Germinal center (tissue), 1 donor: ENCODE measurements around the gene CACNA2D1.

Source experiments
- DNase-seq: peaks from one replicate; pipeline ENCODE4 v3.0.0; 2012; ENCODE audit warnings: mixed read lengths, low spot score

The CACNA2D1 gene

DNA sequence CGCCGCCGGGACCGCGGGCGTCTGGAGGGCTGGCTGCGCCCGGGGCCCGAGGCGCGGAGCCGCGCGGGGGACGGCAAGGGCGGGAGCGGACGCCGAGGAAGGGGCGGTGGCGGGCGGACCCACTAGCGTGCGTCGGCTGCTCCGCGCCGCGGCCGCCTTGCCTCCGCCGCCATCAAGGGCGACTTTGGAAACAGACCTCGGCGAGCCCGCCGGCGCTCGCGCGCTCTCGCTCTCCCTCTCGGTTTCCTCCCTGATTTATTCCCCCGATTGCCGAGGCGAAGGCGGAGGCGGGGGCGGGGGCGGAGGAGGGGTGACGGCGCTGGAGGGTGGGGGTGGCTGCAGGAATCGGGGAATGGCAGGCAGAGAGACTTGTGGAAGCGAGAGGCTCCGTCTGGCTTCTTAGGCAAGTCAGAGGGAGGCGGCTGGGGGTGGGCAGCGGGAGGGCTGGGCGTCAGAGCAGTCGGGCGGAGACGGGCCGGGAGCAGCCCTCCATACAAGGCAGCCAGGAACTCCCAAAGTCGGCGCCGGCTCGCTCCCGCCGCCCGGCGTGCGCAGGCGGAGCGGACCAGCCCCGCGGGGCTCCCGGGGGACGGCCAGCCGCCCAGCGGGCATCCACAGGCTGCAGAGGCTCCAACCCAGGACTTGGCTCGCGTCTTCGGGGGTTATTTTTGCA is at the start of gene CACNA2D1:
CACNA2D1 (minus strand) TSS at position 231 of the 673 bp plus-strand sequence.
- peak; percentile 12 for DNase-seq

DNA sequence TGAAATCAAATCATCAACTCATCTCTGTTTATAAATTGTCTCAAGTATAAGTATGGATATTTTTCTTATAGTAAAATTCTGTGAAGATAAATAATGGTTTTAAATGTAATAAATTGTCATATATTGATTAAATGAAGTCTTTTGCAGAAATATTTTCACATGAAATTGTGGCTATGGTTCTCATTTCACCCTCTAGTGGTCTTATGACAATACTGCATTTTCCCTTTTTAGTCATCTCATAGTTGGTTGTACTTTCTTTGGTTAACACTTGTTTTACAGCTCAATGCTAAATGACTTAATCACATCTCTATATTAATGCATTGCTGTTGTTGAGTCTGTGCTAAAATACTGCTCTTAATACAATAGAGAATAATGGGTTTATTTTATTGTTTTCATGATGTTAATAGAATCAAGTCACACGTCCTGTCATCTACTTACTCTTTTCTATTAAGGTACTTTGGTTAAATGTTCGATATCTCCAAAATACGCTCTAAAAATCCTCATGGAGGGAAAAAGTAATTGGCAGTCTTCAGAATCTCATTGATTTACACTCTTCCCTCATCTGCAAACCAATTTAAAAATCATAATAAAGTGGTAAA is 38.0 kb upstream of the CACNA2D1 start:
- no peak for DNase-seq

DNA sequence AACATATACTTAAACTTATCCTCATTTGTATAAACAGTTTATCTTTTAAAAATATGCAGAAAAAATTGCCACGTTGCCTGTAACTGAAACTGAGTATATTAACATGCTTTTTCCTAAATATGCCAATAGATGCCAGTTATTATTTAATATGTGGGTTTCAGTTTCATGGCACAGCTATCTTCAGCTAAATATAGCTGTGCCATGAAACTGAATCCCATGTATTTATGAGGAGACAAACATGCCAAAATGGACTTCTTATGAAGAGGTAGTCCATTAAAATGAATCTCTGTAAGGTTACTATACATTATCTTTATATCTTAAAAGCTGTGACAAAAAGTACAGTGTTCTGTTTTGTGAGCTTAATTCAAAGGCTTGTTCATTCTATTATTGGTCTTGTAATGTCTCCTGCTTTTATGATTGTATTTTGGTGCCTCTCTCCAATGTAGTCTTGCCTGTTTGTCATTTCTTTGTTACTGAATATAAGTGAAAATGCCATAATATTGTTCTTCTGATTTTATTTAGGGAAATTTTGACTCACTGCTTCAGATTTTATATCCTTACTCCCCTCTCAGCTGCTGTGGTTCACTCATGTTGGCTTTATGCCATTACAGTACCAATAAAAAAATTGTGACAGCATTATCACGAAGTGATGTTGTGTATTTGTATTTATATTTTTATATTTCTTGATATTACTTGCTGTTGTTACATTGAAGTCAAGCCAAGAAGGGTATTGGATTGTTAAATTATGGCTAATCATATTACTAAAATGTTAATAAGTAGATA is 34.3 kb upstream of the CACNA2D1 start:
- DNase-seq = no peak

DNA sequence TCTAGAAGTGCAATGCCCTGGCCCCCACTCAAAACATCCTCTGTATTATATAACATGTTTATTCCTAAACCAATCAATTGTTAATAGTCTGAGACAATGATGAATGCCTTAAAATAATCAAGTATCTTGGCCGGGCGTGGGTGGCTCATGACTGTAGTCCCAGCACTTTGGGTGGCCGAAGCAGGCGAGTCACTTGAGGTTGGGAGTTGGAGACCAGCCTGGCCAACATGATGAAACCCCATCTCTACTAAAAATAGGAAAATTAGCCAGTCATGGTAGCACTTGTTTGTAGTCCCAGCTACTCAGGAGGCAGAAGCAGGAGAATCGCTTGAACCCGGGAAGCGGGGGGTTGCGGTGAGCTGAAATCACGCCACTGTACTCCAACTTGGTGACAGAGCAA is 29.4 kb upstream of the CACNA2D1 start:
- no peak for DNase-seq

DNA sequence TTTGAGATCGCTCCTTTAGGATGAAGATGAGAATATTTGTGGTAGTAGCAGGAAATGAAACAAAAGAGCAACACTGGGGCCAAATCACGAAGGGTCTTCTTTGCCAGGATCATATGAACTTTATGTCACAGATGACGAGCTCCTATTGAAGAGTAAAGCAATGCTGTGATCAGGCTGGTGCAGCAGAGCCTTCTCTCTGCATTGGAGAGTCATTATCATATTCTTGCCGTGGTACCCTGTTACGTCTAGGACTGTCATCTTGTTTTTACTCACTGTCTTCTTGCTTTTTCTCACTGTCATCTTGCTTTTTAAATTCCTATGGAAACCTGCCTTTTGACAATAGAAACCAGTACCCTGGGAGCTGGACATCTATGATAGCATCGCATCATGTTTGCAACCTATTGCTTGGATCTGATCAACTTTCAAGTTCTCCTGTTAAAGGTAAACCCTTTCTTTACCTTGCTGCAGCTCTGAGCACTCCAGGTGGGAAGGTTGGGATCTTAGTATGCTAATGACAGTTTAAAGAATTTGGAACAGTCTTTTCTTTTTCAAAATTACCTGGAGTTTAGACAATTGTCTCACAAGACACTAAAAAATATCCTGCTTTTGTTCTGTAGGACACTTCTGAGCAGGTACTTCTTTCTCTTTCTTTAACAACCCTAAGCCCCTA is 27.9 kb upstream of the CACNA2D1 start:
- DNase-seq = no peak

DNA sequence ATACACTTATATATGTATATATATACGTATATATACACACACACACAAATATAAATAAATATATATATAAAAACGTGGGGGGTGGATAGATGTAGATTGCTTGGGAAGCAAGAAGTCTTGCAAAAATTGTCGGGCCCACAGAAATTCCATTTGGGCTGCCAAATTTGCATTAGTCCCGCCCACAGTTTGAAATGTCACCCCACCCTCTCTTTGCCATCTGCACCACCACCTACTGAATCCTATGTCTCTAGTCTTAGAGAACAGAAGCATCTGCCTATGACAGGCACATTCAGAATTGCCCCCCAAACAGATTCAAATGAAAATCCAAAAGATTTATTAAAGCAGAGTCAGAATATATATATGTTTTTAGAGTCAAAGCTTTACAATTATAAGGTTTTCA is 25.6 kb upstream of the CACNA2D1 start:
- DNase-seq = no peak

DNA sequence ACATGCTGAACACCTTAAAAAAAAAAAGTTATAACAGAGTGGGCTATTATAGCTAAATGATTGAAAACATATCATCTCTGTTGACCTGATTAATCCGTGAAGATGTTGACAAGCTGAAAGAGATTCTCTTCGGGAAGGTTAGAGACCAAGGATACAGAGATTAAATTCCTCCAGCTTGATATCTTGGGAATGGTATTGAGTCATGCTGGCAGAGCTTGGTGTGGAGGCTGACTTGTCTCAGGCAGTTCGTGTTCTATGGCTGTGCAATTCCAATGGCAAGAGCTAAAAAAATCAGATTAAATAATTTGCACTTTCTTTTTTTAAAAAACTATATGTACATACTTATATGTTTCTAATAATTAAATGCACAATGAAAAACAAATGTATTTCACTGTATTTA is 24.9 kb upstream of the CACNA2D1 start:
- DNase-seq = no peak

DNA sequence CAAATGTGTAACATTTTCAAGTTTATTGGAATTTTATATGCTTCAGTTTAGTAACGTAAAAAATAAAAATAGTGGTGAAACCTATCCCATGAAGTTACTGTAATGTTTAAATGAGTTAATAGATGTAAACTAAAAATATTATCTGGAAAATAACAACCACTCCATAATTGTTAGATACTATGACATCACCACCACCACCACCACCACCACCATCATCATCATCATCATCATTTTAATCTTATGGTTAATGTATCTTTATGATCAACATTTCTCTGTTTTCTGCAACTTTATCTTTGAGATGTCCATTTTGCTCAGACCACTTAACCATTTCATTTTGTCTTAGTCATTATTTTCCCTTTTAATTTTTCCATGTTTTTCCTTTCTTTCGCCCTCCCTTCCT is 23.4 kb upstream of the CACNA2D1 start:
- no peak for DNase-seq

DNA sequence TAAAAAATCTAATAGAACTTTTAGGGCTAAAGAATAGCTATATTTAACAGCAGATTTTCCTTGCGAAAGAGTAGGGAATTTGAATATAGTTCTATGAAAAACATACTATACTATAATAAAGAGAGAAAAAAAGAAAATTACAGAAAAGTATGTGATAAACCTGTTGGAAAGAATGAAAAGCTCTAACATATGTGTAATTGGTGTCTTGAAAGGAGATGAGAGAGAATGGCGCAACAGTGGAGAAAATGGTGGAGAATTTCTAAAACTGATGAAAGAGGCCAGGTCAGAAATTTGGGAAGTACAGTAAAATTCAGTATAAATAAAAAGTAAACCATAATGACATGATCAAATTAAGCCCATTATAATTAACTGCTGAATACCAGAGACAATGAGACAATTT is 20.8 kb upstream of the CACNA2D1 start:
- no peak for DNase-seq

DNA sequence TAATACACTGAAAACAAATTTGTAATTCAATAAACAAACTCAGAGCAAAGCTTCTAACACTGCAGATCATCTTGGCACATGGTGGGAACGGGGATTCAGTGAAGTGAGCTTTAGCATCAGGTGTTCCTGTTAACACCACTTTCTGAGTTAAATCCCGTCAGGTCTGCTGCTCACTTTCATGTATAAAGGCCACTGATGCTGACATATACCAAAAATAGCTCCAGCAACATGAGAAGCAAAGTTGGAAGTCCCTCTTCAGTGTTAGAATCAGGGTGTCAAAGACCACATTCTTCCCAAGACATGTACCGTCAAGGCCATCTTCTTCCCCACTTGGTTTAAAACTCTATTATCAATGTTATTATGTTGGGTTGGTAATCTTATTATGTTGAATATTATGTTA is 11.7 kb upstream of the CACNA2D1 start:
- DNase-seq = no peak

DNA sequence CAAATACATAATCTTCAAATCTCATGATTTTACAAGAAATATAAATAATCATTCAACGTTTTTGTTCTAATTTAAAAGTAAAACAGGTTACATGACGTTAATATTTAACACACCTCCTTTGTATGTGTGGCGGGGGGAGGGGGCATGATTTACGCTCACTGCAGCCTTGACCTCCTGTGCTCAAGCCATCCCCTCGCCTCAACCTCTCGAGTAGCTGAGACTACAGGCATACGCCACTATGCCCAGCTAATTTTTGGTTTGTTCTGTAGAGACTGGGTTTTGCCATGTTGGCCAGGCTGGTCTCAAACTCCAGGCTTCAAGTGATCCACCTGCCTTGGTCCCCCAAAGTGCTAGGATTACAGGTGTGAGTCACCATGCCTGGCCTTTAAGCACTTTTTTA is 7.2 kb upstream of the CACNA2D1 start:
- DNase-seq = no peak

DNA sequence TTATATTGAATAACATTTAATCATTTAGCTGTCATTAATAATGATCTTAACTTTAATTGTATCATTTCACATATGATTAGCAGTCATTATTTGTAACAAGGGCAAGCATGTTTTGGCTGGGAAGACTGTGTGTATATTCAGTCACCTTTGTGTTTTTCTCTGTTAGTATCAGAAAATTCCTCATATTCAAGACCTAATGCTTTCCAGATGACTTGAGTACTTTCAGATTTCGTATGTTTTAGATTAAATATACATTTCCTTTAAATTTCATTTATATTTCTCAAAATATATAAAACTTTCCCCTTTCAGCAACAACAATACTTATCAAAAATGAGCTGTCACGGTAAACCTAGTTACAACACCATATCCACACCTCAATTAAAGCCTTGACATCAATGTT is 6.3 kb upstream of the CACNA2D1 start:
- DNase-seq = no peak

DNA sequence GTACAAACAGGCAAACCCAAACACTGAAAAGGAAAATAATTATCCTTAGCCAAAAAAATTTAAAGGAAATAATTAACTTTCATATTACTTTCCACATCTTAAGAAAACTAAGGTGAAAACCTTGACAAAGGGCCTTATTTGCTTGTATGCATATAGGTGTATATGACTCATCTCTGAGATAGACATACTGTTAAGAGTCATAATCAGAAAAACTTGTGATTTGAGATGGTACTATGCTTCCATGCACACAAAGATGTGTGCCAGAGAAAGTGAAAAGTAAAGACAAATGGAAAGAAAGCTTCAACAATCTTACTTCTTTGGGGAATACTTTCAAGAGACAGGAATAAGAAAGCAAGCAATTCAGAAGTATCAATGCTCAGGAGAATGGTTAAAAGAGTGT is 3.3 kb upstream of the CACNA2D1 start:
- DNase-seq = no peak

DNA sequence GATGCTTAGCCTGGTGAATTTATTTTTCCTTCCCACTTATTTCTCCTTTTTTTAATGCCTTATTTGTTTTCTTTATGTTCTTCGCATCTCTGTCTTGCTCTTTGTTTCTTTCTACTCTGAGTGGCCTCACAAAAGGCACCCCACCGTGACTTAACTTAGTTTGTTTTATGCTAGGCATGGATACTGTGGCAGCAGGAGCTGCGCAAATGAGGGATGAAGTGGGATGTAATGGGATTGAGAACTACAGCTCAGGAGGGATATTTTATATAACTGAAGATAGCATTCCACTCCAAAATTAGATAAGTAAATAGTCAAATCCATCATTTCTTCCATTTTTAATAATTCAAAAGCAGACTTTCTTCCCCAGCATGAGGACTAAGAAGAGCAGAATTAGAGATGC is 1.7 kb upstream of the CACNA2D1 start:
- DNase-seq = no peak

DNA sequence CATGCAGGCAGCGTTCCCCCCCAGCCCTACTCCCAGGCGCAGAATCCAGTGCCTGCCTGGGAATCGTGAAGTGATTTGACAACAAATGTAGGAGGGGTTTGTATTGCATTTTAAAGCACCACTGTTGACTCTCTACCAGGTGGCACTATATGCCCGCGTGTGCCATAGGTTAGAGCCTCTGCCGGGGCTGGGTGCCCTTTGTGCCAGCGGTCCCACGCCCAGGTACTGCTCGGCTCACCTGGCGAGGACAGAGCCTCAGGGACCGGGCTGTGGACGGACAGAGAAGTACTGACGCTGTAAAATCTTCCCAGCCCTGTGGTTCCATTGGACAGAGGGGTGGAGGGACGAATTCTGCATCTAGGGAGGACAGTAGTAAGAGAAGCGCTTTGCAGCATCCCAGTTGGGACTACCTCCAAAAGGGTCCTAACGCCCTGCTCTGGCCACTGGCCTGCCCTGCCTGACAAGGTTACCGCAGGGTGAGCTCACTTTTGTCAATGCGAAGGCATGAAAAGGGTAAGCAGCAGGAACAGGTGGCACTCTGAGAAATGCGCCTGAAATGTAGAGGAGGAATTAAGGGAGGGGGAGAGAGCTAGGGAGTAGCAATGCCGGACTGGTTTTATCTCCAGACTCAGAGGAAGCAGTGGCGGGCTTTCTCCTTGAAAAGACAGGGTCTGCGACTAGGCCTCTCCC is 788 bp upstream of the CACNA2D1 start:
- DNase-seq = no peak

DNA sequence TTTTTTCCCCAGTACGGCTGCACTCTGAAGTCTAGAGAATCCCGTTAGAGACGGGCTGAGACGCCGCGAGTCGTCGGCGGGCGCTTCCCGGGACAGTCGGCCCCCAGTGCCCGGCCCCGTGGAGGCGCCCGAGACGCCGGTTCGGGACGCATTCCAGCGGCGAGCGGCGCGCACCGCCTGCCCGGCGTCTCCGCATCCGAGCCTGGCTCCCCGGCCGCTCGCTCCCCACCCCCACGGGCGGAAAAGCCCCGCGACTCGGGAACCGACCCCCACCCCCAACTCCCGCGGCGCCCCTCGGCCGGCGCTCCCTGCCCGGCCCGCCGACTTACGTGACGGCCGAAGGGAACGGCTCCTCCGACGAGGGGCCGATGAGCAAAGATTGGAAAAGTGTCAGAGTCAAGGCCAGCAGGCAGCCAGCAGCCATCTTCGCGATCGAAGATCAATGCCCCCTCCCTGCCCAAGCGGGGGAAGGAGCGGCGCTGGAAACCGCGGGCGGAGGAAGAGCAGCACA is 486 bp downstream of the CACNA2D1 start:
- DNase-seq = no peak

DNA sequence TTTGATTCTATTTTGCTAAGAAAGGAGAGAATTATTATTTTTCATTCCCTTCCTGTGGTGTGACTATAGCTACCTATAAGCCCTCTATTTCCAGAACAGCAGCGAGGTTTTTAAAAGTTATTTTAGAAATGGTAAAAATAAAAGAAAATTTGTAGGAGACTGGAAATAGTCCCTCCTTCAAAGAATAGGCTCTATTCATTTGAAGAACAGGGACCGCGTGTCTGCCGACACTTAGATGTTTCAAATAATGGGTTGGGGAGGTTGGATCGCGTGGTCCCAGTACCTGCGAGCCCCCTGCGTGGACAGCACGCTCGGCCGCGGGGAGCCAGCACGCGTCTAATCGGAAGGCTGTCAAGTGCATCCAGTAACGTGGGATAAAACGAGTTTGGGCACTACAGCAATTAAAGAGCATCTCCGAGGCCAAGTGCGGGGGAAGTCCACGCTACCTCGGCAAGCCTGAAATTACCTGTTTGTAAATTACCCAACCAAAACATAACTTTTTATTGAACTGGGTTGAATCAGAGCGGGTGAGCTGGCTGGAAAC is 1.0 kb downstream of the CACNA2D1 start:
- no peak for DNase-seq

DNA sequence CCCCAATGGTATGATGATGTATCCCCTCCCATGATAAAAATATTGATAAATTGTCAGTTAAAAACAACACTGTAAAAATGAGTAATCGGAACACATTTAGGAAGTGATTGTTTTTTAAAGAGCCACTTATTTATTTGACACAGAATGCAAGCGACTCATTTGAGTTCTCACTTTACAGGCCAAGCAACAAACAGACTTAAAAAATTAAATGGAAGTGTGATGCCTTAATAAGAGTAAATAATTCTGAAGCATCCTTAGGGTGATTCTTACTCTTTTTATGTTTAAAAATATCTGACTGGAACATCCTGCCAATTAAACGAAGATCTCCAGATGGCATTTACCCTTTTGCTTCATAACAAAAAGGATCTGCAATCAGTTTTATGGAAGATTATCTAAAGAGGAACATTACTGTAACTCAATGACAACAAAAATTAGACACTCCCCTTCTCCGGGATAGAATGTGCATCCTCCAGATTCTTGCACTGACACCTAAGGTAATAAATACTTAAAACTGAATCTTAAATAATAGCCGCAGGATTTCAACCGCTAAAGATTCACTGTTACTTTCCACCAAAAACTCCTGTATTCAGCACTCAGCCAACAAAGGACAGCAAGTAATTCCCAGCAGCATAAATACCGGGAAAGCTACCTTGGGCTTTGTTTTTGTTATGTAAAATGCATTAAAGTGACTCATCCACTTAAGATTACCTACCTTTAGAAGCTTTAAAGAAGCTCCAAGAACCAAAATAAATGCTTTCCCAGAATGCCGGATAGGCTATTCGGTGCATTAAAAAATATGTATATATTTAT is 1.7 kb downstream of the CACNA2D1 start:
- DNase-seq = no peak

DNA sequence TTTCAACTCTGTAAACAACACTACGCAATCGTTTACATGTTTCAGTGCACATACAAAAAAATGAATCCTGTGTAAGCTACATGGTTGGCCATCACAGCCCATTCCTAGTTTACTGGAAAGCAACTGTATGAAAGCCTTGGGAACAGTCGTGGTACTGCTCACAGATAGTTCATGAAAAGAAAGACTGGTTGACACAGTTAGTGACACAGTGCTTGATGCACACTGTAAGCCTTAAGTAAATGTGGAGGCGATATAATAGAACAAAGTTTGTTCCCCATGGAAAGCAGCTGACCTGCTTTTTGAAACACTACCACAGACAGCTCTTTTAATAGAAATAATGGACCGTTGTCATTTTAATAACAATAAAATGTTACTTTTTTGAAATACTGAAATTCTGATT is 5.1 kb downstream of the CACNA2D1 start:
- DNase-seq = no peak

DNA sequence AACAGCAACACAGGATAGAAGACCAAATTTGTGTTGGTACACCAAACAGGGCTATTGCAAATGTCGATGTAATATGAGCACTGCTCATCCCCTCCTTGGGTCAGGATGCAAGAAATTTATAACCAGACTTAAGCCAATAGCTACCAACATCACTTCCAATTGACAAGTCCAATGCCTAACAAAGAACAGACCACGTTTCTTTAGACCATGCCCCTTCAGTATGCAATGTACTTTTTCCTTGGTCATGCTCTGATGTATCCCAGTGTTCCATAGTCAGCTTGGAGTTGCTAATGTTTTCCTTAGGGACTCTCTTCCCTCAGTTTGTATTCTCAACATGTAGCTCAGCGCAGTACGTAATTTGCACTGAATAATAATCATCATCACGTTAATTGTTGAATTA is 7.8 kb downstream of the CACNA2D1 start:
- no peak for DNase-seq
